Middle frontal gyrus (tissue), 1 donor: ENCODE data around the gene THPO.
A peak's percentile ranks its signal among the peaks of the same experiment; 100 is the strongest.

Experiments
- DNase-seq: peaks from one replicate; pipeline ENCODE4 v3.0.0-alpha.2; 2015; ENCODE audit warnings: low spot score; ENCODE audit errors: extremely low spot score

Gene THPO

GRCh38 chr3:184377882-184378445 is at the start of gene THPO:
TSS of gene THPO (minus strand) at chr3:184378207. CDS start at chr3:184376259, 1,948 bp downstream.
- no peak for DNase-seq

- no peak for DNase-seq
Measured at GRCh38 chr3:184426691-184427141, 48.7 kb upstream of the THPO start.

DNA sequence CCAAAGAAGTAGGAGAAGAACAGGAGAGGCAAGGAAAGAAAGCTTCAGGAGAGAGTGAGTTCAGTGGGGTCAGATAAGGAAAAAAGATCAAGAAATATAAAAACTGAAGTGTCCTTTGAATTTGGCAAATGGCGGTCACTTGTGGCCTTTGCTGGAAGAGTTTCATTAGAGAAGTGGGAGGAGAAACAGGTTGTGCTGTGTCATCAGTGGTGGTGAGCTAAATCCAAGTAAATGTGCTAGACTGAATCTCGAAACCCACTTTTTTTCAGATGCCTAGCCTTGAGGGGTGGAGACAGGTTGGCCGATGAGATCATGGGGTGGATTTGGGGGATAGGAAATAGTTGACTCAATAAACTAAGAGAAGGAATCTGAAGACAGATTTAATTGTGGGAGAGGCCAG is 45.6 kb upstream of the THPO start:
- no peak for DNase-seq

GRCh38 chr3:184419171-184419570 is 41.2 kb upstream of the THPO start:
- peak; percentile 18 for DNase-seq

- no peak for DNase-seq
Measured at GRCh38 chr3:184417619-184418327, 39.8 kb upstream of the THPO start.

- no peak for DNase-seq
Measured at GRCh38 chr3:184415203-184415490, 37.1 kb upstream of the THPO start.

DNA sequence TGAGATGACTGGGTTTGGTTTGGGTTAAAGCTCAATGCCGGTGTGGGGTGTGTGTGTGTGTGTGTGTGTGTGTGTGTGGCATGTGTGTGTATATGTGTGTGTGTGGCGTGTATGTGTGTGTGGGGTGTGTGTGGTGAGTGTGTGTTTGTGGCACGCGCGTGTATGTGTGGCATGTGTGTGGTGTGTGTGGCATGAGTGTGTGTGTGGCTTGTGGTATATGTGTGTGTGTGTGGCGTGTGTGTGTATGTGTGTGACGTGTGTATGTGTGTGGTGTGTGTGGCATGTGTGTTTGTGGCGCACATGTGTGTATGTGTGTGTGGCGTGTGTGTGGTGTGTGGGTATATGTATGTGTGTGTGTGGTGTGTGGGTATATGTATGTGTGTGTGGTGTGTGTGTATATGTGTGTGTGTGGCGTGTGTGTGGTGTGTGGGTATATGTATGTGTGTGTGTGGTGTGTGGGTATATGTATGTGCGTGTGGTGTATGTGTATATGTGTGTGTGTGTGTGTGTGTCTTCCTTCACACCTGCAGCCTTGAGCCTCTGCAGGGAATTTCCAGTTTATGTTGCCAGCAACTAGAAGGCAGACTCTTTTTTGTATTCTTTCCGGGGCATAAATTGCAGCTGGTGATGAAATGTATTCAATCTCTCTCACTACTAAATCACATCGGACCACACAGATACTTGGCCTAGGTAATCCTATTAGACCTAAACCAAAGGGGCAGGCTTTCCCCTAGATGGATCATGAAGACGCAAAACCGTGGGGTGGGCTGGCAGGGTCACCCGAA is 36.6 kb upstream of the THPO start:
- no peak for DNase-seq

DNA sequence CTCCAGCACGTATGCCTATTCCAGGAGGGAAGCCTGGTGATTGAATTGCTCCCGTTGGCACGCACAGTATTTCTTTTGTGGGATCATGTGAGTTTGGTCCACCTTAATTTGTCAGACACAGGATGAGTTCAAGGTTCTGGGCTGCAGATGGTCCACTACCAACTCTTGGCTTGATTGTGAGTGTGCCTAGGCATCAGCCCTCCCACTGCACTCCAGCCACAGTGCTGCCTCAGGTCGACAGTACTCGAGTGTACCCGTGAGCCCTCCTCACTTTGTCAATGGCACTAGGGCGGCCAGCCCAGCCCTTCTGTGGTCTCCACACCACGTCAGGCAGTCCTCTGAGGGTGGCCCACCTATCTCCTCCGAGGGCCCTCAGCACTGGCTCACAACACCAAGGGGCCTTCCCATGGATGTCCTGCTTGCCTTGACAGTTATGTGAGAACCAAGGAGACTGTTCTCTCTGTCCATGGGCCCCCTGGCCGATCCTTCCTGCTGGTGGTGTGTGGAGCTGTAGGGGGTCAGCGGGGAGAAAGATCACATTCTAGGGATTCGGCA is 32.0 kb upstream of the THPO start:
- DNase-seq: no peak

DNA sequence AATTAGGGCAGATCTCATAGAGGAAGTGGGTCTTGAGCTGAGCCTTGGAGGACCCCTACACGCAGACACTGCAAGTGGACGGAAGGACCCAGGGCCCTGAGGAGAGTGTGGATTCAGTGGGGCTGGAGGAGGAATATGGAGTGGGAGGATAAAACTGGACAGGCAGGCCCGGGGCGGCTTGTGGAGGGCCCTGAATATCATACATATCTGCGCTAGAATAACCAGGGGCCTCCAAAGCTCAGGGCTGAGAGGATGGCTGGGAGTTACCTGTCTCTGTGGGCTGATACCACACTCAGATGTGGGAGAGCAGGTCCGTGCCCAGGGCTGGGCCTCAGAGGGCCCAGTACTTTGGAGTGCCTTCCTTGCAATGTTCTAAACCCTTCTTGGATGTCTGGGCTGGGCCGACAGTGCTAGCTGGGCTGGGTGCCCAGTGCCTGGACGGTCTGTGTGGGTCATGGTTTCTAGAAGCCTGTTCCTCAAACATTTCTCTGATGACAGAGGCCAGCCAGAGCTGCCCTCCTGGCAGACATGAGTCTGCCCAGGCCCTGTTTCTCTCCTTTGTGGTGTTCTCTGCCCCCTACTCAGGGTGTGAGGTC is 31.4 kb upstream of the THPO start:
- DNase-seq: no peak

DNA sequence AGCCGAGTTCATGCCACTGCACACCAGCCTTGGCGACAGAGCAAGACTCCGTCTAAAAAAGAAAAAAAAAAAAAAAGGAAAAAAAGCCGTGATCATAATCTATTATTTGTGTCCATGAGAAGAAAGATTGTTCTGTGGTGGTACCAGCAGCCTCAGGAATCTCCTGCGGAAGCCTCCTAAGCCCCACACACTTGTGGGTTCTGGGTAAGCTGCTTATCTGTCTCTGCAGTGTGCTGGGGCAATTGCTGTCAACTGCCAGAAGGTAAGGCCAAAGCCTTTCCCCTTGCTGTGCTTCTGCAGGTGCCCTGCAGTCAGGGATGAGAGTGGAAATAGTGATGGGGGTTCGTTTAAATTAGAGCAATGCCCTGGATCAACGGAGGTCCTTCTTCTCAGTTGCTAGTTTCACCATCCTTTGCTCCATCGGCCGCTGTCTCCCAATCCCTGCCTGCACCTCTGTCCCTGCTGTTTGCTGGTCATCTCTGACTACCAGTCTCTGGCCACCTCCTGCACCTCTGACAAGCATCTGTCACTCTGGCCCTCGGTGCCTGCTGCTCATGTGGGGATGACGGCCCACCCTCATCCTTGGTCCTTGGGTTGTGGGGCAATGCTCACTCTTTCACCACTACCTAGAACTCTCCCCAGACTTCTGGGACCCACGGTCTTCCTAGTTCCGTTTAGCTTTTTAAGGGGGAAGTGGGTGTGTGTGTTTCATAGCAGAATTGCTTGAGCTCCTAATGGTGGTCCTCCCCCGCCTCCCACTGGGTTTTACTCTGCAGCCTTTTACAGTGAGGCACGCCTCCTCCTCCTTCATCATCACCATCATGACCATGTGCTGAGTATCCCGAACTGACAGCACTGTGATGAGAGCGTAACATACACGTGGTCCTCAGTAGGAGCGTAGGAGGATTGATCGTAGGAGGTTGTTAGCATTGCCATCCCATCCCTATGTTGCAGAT is 27.3 kb upstream of the THPO start:
- DNase-seq: no peak

DNA sequence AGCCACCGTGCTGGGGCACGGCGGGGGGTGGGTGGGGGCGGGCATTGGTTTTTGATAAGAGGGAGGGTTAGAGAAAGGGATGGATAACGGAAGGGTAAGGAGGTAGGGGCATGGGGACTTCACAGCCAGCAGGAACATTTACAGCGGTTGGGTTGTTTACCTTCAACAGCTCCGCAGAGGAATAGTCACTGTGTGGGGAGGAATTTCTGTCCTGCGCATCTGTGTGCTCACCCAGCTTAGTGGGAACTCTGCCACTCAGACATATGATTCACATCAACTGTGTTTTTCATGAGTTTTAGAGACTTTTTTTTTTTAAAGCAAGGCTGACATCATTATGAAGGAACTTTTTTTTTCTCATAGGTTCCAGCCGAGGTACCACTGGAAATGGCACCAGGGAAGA is 21.4 kb upstream of the THPO start:
- peak; percentile 18 for DNase-seq

GRCh38 chr3:184395320-184395660 is 17.3 kb upstream of the THPO start:
- DNase-seq: no peak

- DNase-seq: no peak
Measured at GRCh38 chr3:184391266-184391665, 13.3 kb upstream of the THPO start.

DNA sequence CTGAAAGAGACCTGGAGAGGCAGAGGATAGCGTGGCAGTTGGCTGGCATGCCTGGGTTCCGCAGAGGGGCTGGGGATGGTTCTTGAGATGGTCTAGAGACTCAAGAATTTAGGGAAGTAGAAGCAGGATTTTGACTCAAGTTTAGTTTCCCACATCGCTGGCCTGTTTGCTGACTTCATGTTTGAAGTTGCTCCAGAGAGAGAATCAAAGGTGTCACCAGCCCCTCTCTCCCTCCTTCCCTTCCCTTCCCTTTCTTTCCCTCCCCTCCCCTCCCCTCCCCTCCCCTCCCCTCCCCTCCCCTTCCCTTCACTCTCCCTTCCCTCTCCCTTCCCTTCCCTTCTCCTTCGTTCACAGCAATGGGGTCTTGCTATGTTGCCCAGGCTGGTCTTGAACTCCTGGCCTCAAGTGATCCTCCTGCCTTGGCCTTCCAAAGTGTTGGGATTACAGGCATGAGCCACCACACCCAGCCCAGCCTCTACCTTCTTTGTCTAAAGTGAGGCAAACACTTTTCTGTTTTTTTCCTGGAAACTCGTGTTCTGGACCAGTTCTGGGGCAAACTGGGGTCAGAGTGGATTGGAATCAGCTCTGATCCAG is 12.0 kb upstream of the THPO start:
- no peak for DNase-seq

GRCh38 chr3:184389384-184389783 is 11.4 kb upstream of the THPO start:
- DNase-seq: no peak

GRCh38 chr3:184388936-184389230 is 10.9 kb upstream of the THPO start:
- no peak for DNase-seq

GRCh38 chr3:184388164-184388935 is 10.3 kb upstream of the THPO start:
- DNase-seq: no peak

DNA sequence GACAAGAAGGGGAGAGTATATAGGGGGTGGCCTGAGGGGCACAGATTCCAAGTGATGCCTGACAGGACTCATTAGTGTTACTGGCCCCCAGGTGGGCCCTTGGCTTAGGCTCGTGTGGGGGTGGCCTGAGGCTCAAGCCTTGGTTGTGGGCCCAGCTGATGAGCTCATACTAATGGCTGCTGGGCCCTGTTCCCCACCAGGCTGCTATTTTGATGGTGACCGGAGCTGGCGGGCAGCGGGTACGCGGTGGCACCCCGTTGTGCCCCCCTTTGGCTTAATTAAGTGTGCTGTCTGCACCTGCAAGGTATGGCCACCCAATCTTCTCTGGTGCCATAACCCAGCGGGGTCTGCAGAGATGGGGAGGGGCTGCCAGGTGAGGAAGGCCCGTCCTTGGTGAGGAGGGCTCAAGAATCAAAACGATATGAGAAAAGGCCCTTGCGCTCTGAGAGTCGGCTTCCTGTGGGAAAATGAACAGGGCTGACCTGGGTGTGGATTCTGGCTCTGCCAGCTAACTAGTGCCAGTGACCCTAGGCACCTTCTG is 9.2 kb upstream of the THPO start:
- DNase-seq: no peak

DNA sequence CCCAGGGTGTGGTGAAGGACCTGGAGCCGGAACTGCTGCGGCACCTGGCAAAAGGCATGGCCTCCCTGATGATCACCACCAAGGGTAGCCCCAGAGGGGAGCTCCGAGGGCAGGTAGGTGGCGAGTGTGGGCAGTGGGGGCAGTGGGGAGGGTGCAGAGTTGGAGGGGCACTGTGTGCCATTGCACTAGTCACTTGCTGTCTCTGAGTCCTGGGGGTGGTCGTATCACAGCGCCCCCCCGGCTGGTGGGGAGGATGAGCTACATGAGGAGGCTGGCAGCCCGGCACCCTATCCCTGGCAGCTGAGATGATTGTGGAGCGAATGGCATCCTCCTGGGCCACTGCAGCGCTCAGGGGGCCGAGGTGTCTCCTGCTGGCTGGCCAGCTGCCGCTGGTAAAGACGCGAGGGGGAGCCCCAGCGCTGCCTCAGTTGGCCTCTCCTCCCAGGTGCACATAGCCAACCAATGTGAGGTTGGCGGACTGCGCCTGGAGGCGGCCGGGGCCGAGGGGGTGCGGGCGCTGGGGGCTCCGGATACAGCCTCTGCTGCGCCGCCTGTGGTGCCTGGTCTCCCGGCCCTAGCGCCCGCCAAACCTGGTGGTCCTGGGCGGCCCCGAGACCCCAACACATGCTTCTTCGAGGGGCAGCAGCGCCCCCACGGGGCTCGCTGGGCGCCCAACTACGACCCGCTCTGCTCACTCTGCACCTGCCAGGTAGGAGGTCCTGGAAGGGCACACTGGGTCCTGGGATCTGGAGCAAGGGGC is 8.2 kb upstream of the THPO start:
- DNase-seq: no peak
